A549 (cell line): Measurements from ENCODE around the gene RAB10. TPM values are rescaled to one million over a fixed set of nuclear protein-coding genes. Genes with fewer than 3 reads are reported as not detected.
"Not testable (repeated sequence)": the region's sequence is repeated elsewhere in the genome, so short reads cannot be mapped to it uniquely, and the experiment has no call there.

Experiments
- ATAC-seq, 2 experiments: fragments of 200-7000 bp in 1 of 2; fragments of >200 bp in 1 of 2; cut with Nextera tagmentation in 1 of 2; cut with Tn5 transposase in 1 of 2; 3 replicates each; pipeline versions ENCODE4 v1.8.0 to v1.9.1; 2018 to 2020; ENCODE audit warnings: mild to moderate bottlenecking in 1 of 2, moderate library complexity in 1 of 2
- CTCF ChIA-PET: fragments of 300-600 bp; sonication (Branson Sonifier 250); formaldehyde crosslinking; extraction: SDS; loops from one replicate; lab custom pipeline; 2021; ENCODE audit warnings: antibody characterized with exemption, inconsistent platforms; lab: Yijun Ruan, JAX
- POLR2A ChIA-PET: fragments of 350-600 bp; formaldehyde crosslinking; extraction: SDS; loops from one replicate; lab custom pipeline; 2021; ENCODE audit warnings: antibody characterized with exemption, inconsistent platforms; lab: Yijun Ruan, JAX
- DNase-seq, 2 experiments: peaks; one replicate each; pipeline versions ENCODE4 v3.0.0 to v3.0.0-alpha.2; 2011 to 2016; ENCODE audit warnings: low read depth in 1 of 2, low spot score in 1 of 2
- FAIRE-seq: peaks from 2 replicates; lab custom pipeline; 2011; peaks lifted over from hg19 to GRCh38; lab: Jason Lieb, UNC
- H3K27ac ChIP-seq, 2 experiments: fragments of >200 bp; sonication (Bioruptor Twin); formaldehyde crosslinking; 3 replicates each; pipeline ENCODE4 v1.5.1; 2016 to 2017
- H3K4me1 ChIP-seq: fragments of >200 bp; sonication (Bioruptor Twin); formaldehyde crosslinking; 3 replicates; pipeline ENCODE4 v1.6.1; 2016
- H3K4me2 ChIP-seq: fragments of >200 bp; sonication (Bioruptor Twin); formaldehyde crosslinking; 3 replicates; pipeline ENCODE4 v1.6.1; 2016
- H3K4me3 ChIP-seq: fragments of >200 bp; sonication (Bioruptor Twin); formaldehyde crosslinking; 3 replicates; pipeline ENCODE4 v1.5.1; 2016
- H3K9me3 ChIP-seq: fragments of >200 bp; sonication (Bioruptor Twin); formaldehyde crosslinking; 3 replicates; pipeline ENCODE4 v1.6.1; 2016
- BHLHE40 ChIP-seq: IDR thresholded peaks from 2 replicates; pipeline ENCODE4 v1.6.1; 2012; ENCODE audit warnings: low read depth, low read length, inconsistent platforms
- CEBPB ChIP-seq, 2 experiments: fragments of >200 bp in 1 of 2; sonication (Bioruptor Twin) in 1 of 2; formaldehyde crosslinking in 1 of 2; IDR thresholded peaks; 2 replicates each; pipeline ENCODE4 v1.6.1; 2012 to 2016
- FOSL2 ChIP-seq, 2 experiments: fragments of 450-650 bp in 1 of 2; fragments of >200 bp in 1 of 2; sonication (Bioruptor Twin) in 1 of 2; formaldehyde crosslinking; IDR thresholded peaks; 2 replicates each; pipeline versions ENCODE4 v1.5.0 to v1.6.1; 2016 to 2020; ENCODE audit warnings: mild to moderate bottlenecking in 1 of 2, moderate library complexity in 1 of 2
- FOXS1 ChIP-seq: fragments of 250-450 bp; sonication (Bioruptor Pico); IDR thresholded peaks from 2 replicates; pipeline ENCODE4 v1.5.0; 2020; ENCODE audit warnings: mild to moderate bottlenecking, moderate library complexity
- HDAC2 ChIP-seq: fragments of 200-600 bp; sonication (generic); IDR thresholded peaks from 2 replicates; pipeline ENCODE4 v1.6.1; 2016
- KDM5A ChIP-seq: fragments of 200-600 bp; sonication (generic); IDR thresholded peaks from 2 replicates; pipeline ENCODE4 v1.6.1; 2016; ENCODE audit warnings: antibody characterized with exemption, mild to moderate bottlenecking
- NFE2L2 ChIP-seq: fragments of 150-350 bp; conservative IDR thresholded peaks from 2 replicates; pipeline ENCODE4 v1.6.1; 2014; ENCODE audit warnings: low read length
- PHF8 ChIP-seq: fragments of 200-600 bp; sonication (generic); IDR thresholded peaks from 2 replicates; pipeline ENCODE4 v1.6.1; 2016; ENCODE audit warnings: low read depth, mild to moderate bottlenecking, antibody characterized with exemption, moderate library complexity, borderline replicate concordance
- RFX5 ChIP-seq: fragments of 450-650 bp; IDR thresholded peaks from 2 replicates; pipeline ENCODE4 v1.7.1; 2014; ENCODE audit warnings: antibody characterized with exemption, mild to moderate bottlenecking, moderate library complexity
- RNF2 ChIP-seq: fragments of 200-600 bp; sonication (generic); IDR thresholded peaks from 2 replicates; pipeline ENCODE4 v1.6.1; 2016; ENCODE audit warnings: low read depth, mild to moderate bottlenecking, antibody characterized with exemption, moderate library complexity, borderline replicate concordance
- ZC3H11A ChIP-seq: fragments of 450-650 bp; IDR thresholded peaks from 2 replicates; pipeline ENCODE4 v1.6.1; 2014; ENCODE audit warnings: antibody characterized with exemption, mild to moderate bottlenecking
- ZFP36 ChIP-seq: fragments of 450-650 bp; IDR thresholded peaks from 2 replicates; pipeline ENCODE4 v1.6.1; 2014; ENCODE audit warnings: borderline replicate concordance; ENCODE audit not compliant: partially characterized antibody
- WGBS: methylation state at CpG from one replicate; pipeline ENCODE4 v1.1.6; 2017; ENCODE audit errors: missing lambda C conversion rate; 5-methylcytosine and 5-hydroxymethylcytosine counted together
- polyA plus RNA-seq, 4 experiments: library from polyadenylated mRNA; depleted of rRNA in 3 of 4; stranded (reverse); fragments of >200 nt; fragmentation: RNase III in 1 of 4; extraction: RNeasy Plus Mini Kit Qiagen cat#74134 plus additional on column Dnase treatment in 1 of 4; gene quantifications; 2 replicates in 3 of 4; 3 replicates in 1 of 4; pipeline ENCODE4 v1.2.3, GENCODE V29; 2011 to 2017
- TF ChIP-seq, protein P1 (sequence below): fragments of 250-450 bp; sonication (Bioruptor Pico); IDR thresholded peaks from 2 replicates; pipeline ENCODE4 v1.5.0; 2020; ENCODE audit warnings: low read depth, mild to moderate bottlenecking, moderate library complexity
- TF ChIP-seq, protein P2 (sequence below): fragments of 200-600 bp; sonication (generic); IDR thresholded peaks from 2 replicates; pipeline ENCODE4 v1.6.1; 2016; ENCODE audit warnings: antibody characterized with exemption, mild to moderate bottlenecking, moderate library complexity
- TF ChIP-seq, protein P3 (sequence below): IDR thresholded peaks from 2 replicates; pipeline ENCODE4 v1.6.1; 2012
- TF ChIP-seq, protein P4 (sequence below): IDR thresholded peaks from 2 replicates; pipeline ENCODE4 v1.6.1; 2012
- TF ChIP-seq, protein P5 (sequence below): fragments of 450-650 bp; IDR thresholded peaks from 2 replicates; pipeline ENCODE4 v1.6.1; 2014; ENCODE audit warnings: antibody characterized with exemption
- TF ChIP-seq, protein P6 (sequence below): fragments of 150-350 bp; IDR thresholded peaks from 2 replicates; pipeline ENCODE4 v1.6.1; 2014; ENCODE audit warnings: low read depth, mild to moderate bottlenecking, low read length

RAB10 gene
- polyA plus RNA-seq, 2 of the 4 experiments (the other 2 are of a cell fraction): 272 to 692 TPM

DNA sequence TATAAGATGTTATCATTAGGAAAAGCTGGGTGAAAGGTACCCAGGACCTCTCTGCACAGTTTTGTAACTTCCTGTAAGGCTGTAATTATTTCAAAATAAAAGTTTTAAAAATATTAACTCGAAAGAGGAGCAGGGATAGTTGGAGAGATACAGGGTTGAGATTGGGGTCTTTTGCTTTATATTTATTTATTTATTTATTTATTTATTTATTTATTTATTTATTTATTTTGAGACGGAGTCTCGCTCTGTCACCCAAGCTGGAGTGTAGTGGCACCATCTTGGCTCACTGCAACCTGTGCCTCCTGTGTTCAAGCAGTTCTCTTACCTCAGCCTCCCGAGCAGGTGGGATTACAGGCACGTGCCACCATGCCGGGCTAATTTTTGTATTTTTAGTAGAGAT, 74.8 kb downstream of the RAB10 start:
- DNase-seq, H3K27ac ChIP-seq, CTCF ChIA-PET, POLR2A ChIA-PET, H3K9me3 ChIP-seq, ATAC-seq, H3K4me3 ChIP-seq, H3K4me2 ChIP-seq, FAIRE-seq: not testable (repeated sequence)
- TF ChIP-seq ZC3H11A: peak; percentile 94
- peaks cover 19% of the 10 kb centered on the region; the same call in 2 of the 3 replicates for H3K4me1 ChIP-seq
- WGBS: 91% methylated on average over 6 of the region's 6 CpGs

DNA sequence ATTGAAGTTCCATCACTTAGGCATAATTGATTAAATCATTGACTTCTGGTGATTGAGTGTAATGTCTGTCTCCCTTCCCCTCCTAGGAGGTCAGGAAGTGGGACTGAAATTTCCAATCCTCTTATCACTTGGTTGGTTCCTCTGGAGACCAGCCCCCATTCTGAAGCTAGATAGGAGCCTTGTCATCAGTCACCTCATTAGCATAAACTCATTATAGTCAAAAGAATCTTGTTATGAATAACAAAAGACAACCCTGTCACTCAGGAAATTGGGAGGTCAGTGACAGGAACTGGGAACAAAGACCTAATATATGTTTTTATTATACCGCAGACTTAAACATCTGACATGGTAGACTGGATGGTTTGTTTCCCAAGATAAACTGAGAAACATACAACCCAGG, 78.3 kb downstream of the RAB10 start:
- Histone ChIP-seq H3K4me3 (no peak overlapping the region), H3K27ac (no peak overlapping the region), H3K4me2 (no peak overlapping the region), H3K4me1 (peaks cover 19% of the 10 kb centered on the region; the same call in 2 of the 3 replicates), H3K9me3 (no peaks in the 10 kb centered on the region)
- ATAC-seq (no peak), DNase-seq (no peak), FAIRE-seq (no peak)
- ChIA-PET POLR2A (no interaction called here), CTCF (interaction anchor here (0.6 to 2.7 kb wide), 5 partner anchors 8 to 121 kb away, joined by 3 to 13 read pairs (median 5); no protein-coding TSS in a partner anchor)
- 95% methylated on average over 1 of the region's 1 CpG for WGBS
- no peak for TF ChIP-seq FOXS1
- no peak for TF ChIP-seq BHLHE40
- TF ChIP-seq, protein P1, sequence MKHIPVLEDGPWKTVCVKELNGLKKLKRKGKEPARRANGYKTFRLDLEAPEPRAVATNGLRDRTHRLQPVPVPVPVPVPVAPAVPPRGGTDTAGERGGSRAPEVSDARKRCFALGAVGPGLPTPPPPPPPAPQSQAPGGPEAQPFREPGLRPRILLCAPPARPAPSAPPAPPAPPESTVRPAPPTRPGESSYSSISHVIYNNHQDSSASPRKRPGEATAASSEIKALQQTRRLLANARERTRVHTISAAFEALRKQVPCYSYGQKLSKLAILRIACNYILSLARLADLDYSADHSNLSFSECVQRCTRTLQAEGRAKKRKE (CRISPR knock-in tag): no peak

DNA sequence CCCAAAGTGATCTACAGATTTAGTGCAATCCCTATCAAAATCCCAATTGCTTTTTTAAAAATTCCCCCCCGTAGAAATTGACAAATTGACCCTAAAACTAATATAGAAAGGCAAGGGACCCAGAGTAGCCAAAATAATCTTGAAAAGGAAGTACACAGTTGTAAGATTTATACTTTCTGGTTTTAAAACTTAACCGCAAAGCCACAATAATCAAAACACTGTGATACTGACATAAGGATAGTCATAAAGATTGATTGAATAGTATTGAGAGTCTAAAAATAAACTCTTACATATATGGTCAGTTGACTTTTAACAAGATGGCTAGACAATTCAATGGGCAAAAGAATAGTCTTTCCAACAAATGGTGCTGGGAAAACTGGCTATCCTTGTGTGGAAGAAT, 80.3 kb downstream of the RAB10 start:
- no peak overlapping the region for H3K4me3 ChIP-seq
- ATAC-seq (no peak), FAIRE-seq (no peak), DNase-seq (no peak)
- H3K4me2 ChIP-seq: no peak overlapping the region
- TF ChIP-seq ZFP36: no peak
- no peak for TF ChIP-seq FOSL2 (IDR thresholded peaks at IDR 0.05)
- no peak for TF ChIP-seq FOSL2 (CRISPR knock-in tag; IDR thresholded peaks at IDR 0.05)
- TF ChIP-seq, protein P2, sequence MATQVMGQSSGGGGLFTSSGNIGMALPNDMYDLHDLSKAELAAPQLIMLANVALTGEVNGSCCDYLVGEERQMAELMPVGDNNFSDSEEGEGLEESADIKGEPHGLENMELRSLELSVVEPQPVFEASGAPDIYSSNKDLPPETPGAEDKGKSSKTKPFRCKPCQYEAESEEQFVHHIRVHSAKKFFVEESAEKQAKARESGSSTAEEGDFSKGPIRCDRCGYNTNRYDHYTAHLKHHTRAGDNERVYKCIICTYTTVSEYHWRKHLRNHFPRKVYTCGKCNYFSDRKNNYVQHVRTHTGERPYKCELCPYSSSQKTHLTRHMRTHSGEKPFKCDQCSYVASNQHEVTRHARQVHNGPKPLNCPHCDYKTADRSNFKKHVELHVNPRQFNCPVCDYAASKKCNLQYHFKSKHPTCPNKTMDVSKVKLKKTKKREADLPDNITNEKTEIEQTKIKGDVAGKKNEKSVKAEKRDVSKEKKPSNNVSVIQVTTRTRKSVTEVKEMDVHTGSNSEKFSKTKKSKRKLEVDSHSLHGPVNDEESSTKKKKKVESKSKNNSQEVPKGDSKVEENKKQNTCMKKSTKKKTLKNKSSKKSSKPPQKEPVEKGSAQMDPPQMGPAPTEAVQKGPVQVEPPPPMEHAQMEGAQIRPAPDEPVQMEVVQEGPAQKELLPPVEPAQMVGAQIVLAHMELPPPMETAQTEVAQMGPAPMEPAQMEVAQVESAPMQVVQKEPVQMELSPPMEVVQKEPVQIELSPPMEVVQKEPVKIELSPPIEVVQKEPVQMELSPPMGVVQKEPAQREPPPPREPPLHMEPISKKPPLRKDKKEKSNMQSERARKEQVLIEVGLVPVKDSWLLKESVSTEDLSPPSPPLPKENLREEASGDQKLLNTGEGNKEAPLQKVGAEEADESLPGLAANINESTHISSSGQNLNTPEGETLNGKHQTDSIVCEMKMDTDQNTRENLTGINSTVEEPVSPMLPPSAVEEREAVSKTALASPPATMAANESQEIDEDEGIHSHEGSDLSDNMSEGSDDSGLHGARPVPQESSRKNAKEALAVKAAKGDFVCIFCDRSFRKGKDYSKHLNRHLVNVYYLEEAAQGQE: 0 out of 2 replicates have a peak, but pooled peaks have one; percentile 14
- ChIA-PET CTCF (interaction anchor here (1.3 kb wide), 2 partner anchors 11 to 116 kb away, joined by 3 read pairs; no protein-coding TSS in a partner anchor), POLR2A (no interaction called here)
- H3K27ac ChIP-seq: no peak overlapping the region
- WGBS: 93% methylated on average over 2 of the region's 2 CpGs
- no peaks in the 10 kb centered on the region for H3K9me3 ChIP-seq
- peaks cover 4% of the 10 kb centered on the region; the same call in 2 of the 3 replicates for H3K4me1 ChIP-seq

DNA sequence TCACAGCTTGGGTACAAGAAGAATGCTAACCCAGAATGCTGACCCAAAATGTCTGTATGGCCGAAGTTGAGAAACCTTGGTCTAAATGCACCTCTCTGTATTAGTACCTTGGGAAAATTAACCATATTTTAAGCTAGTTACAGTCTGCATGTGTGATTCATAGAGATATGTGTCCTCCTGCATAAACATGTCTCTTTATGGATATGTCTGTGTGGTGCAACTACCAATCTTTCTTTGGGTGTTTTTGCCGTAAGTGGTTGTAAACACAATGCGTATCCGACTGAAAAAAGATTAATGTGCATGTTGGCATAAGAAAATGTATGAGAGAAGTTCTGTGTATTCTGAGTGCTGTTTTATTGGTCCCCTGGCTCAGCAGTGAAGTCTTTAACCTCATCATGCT, 84.8 kb downstream of the RAB10 start:
- ATAC-seq (peak; percentile 15 to 32; a peak in 2 of 6 replicates), FAIRE-seq (no peak)
- Histone ChIP-seq H3K27ac (no peak overlapping the region), H3K4me3 (no peak overlapping the region), H3K9me3 (no peaks in the 10 kb centered on the region)
- POLR2A ChIA-PET: no interaction called here
- CTCF ChIA-PET: interaction anchor here (0.7 to 3.2 kb wide), 6 partner anchors 26 to 168 kb away, joined by 3 to 13 read pairs (median 4); no protein-coding TSS in a partner anchor
- TF ChIP-seq, protein P1 (CRISPR knock-in tag): no peak
- TF ChIP-seq RNF2 (no peak), CEBPB (IDR thresholded peaks at IDR 0.05) (no peak), HDAC2 (no peak), PHF8 (no peak), RFX5 (no peak), KDM5A (no peak), NFE2L2 (no peak)
- TF ChIP-seq, protein P3, sequence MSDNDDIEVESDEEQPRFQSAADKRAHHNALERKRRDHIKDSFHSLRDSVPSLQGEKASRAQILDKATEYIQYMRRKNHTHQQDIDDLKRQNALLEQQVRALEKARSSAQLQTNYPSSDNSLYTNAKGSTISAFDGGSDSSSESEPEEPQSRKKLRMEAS: no peak
- TF ChIP-seq, protein P4, sequence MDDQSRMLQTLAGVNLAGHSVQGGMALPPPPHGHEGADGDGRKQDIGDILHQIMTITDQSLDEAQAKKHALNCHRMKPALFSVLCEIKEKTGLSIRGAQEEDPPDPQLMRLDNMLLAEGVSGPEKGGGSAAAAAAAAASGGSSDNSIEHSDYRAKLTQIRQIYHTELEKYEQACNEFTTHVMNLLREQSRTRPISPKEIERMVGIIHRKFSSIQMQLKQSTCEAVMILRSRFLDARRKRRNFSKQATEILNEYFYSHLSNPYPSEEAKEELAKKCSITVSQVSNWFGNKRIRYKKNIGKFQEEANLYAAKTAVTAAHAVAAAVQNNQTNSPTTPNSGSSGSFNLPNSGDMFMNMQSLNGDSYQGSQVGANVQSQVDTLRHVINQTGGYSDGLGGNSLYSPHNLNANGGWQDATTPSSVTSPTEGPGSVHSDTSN: no peak
- TF ChIP-seq, protein P5, sequence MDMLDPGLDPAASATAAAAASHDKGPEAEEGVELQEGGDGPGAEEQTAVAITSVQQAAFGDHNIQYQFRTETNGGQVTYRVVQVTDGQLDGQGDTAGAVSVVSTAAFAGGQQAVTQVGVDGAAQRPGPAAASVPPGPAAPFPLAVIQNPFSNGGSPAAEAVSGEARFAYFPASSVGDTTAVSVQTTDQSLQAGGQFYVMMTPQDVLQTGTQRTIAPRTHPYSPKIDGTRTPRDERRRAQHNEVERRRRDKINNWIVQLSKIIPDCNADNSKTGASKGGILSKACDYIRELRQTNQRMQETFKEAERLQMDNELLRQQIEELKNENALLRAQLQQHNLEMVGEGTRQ: no peak
- TF ChIP-seq, protein P6, sequence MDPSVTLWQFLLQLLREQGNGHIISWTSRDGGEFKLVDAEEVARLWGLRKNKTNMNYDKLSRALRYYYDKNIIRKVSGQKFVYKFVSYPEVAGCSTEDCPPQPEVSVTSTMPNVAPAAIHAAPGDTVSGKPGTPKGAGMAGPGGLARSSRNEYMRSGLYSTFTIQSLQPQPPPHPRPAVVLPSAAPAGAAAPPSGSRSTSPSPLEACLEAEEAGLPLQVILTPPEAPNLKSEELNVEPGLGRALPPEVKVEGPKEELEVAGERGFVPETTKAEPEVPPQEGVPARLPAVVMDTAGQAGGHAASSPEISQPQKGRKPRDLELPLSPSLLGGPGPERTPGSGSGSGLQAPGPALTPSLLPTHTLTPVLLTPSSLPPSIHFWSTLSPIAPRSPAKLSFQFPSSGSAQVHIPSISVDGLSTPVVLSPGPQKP: no peak
- TF ChIP-seq, all 56 proteins: peak for 0
- no peak overlapping the region for H3K4me2 ChIP-seq
- 93% methylated on average over 4 of the region's 4 CpGs for WGBS
- H3K4me1 ChIP-seq: no peaks in the 10 kb centered on the region; the same call in 2 of the 3 replicates
- no peak for DNase-seq
